Kidney (tissue), 14 donors: Measurements from ENCODE around the gene SBNO2. TPM values are rescaled to one million over a fixed set of nuclear protein-coding genes. Genes with fewer than 3 reads are reported as not detected.

Experiments used
- DNase-seq, 5 donors: peaks; one replicate each; pipeline ENCODE4 v3.0.0-alpha.2; 2013 to 2020
- FAIRE-seq: peaks from 2 replicates; lab custom pipeline; 2012; peaks lifted over from hg19 to GRCh38; lab: Jason Lieb, UNC
- H3K27ac ChIP-seq, 2 donors: one replicate each; pipeline ENCODE4 v1.7.0; 2013; ENCODE audit warnings: low read depth in 2 of 2, low read length in 2 of 2, inconsistent platforms in 1 of 2
- H3K27me3 ChIP-seq: one replicate; pipeline ENCODE4 v1.7.1; 2013; ENCODE audit warnings: low read length, inconsistent platforms; ENCODE audit not compliant: control insufficient read depth, insufficient read depth
- H3K36me3 ChIP-seq, 3 donors: one replicate each; pipeline versions ENCODE4 v1.7.0 to v1.7.1; 2013; ENCODE audit warnings: low read length in 3 of 3, control low read depth in 1 of 3, inconsistent platforms in 1 of 3; ENCODE audit not compliant: insufficient read depth in 3 of 3, control insufficient read depth in 2 of 3
- H3K4me1 ChIP-seq, 3 donors: one replicate each; pipeline versions ENCODE4 v1.7.0 to v1.7.1; 2013; ENCODE audit warnings: low read length in 3 of 3, inconsistent platforms in 1 of 3, low read depth in 1 of 3; ENCODE audit not compliant: control insufficient read depth in 2 of 3, insufficient read depth in 2 of 3
- H3K4me3 ChIP-seq, 3 donors: one replicate each; pipeline versions ENCODE4 v1.7.0 to v1.8.1; 2013; ENCODE audit warnings: low read length in 3 of 3, control low read depth in 1 of 3, inconsistent platforms in 1 of 3
- H3K9ac ChIP-seq, 3 donors: one replicate each; pipeline versions ENCODE4 v1.7.0 to v1.7.1; 2013; ENCODE audit warnings: low read length in 3 of 3, control low read depth in 1 of 3, inconsistent platforms in 1 of 3
- H3K9me3 ChIP-seq, 3 donors: one replicate each; pipeline versions ENCODE4 v1.7.0 to v1.7.1; 2013; ENCODE audit warnings: low read length in 3 of 3, control low read depth in 1 of 3, inconsistent platforms in 1 of 3; ENCODE audit not compliant: control insufficient read depth in 2 of 3, insufficient read depth in 1 of 3
- intact Hi-C: fragments of 100-400 bp; cut with DNase I; formaldehyde crosslinking; loops from one replicate; pipeline ENCODE4 v1.11.1; 2022
- polyA plus RNA-seq: library from polyadenylated mRNA; stranded (reverse); fragments of 350-450 nt; fragmentation: Illumina TruSeq; extraction: RNeasy Lipid Tissue Mini Kit (QIAGEN cat#74804); gene quantifications from one replicate; pipeline ENCODE4 v1.2.3, GENCODE V29; 2014; ENCODE audit warnings: low read depth, low replicate concordance; ENCODE audit not compliant: insufficient read depth
- total RNA-seq: library from RNA; stranded (reverse); fragmentation: NEBNext Ultra II Directional; extraction: Animal tissue kit (Norgen Biotek cat#: 25700); gene quantifications from one replicate; pipeline ENCODE4 v1.2.1, GENCODE V29; 2021
- TF ChIP-seq, protein P1 (sequence below): IDR thresholded peaks from 3 replicates; pipeline ENCODE4 v1.5.1; 2012; ENCODE audit warnings: mild to moderate bottlenecking, moderate library complexity, borderline replicate concordance; ENCODE audit not compliant: insufficient read depth; ENCODE audit errors: extremely low read depth
- donor health status: control.
- donor health status: control.
- donor health status: control.
- donor health status: control.
- donor health status: control.
- donor health status: DM: yes; HTN: yes; CAD: no.
- donor health status: Normal renal cell carcinoma (clear cell type).

Gene SBNO2
- total and polyA plus RNA-seq, 2 donors from 2014 or later: 12.2 to 156 TPM

GRCh38 chr19:1214299-1214861, 40.3 kb upstream of the SBNO2 start:
- Histone ChIP-seq H3K9me3 (no peaks in the 10 kb centered on the region), H3K4me1 (peaks cover 0 to 55% (median 27%) of the 10 kb centered on the region in 3 donors), H3K36me3 (peaks cover 0 to 3% (median 3%) of the 10 kb centered on the region in 3 donors), H3K27me3 (no peaks in the 10 kb centered on the region), H3K9ac (peak overlapping the region in 1 of 3 donors; percentile 53), H3K4me3 (no peak overlapping the region), H3K27ac (peak overlapping the region; percentile 86 to 90)
- TF ChIP-seq, protein P1, sequence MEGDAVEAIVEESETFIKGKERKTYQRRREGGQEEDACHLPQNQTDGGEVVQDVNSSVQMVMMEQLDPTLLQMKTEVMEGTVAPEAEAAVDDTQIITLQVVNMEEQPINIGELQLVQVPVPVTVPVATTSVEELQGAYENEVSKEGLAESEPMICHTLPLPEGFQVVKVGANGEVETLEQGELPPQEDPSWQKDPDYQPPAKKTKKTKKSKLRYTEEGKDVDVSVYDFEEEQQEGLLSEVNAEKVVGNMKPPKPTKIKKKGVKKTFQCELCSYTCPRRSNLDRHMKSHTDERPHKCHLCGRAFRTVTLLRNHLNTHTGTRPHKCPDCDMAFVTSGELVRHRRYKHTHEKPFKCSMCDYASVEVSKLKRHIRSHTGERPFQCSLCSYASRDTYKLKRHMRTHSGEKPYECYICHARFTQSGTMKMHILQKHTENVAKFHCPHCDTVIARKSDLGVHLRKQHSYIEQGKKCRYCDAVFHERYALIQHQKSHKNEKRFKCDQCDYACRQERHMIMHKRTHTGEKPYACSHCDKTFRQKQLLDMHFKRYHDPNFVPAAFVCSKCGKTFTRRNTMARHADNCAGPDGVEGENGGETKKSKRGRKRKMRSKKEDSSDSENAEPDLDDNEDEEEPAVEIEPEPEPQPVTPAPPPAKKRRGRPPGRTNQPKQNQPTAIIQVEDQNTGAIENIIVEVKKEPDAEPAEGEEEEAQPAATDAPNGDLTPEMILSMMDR: no peak
- FAIRE-seq (no peak), DNase-seq (peak in 1 of 5 donors; percentile 72)
- intact Hi-C loops: no loop called here

GRCh38 chr19:1213391-1214286, 39.6 kb upstream of the SBNO2 start:
- DNase-seq: peak in 4 of 5 donors; percentile 54 to 87 (median 64)

DNA sequence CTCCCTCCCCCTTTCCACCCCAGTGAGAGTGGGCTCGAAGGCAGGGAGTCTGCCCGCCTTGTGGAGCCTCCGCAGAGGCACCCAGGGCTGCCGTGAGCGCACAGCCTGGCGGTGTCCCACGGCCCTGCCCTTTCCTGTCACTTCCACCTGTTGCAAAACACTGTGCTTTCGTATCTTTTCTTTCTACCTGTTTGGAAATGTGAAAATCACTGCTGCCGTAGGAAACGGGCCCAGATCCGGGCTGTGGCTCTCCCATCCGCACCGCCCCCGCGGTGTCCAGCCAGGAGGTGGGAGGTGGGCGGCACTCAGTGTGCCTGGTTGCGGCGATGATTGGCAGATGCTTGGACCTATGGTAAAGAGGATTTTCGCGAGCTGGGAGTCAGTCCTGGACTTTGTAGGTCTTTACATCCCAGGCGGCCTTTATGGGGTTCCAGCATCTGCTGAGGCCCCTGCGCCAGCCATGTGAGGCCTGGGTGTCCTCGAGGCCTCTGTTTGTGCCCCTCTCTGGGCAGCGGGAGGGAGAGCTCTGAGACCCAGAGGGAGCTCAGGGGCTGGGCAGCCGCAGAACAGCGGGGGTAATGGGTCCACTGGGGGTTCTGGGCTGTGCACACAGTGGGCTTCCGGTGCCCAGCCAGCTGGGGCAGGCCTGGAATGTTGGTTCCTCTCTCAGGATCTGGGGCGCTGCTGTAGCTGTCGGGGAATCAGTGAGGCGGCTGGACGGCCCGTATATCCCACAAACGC, 37.6 kb upstream of the SBNO2 start:
- TF ChIP-seq, protein P1: no peak
- peak; percentile 62 to 83 (median 67) for DNase-seq
- H3K4me1 ChIP-seq: peaks cover 0 to 54% (median 22%) of the 10 kb centered on the region in 3 donors
- H3K27me3 ChIP-seq: no peaks in the 10 kb centered on the region
- intact Hi-C loops: no loop called here
- H3K36me3 ChIP-seq: peaks cover 0 to 3% (median under 1%) of the 10 kb centered on the region in 3 donors
- H3K9me3 ChIP-seq: no peaks in the 10 kb centered on the region
- no peak overlapping the region for H3K27ac ChIP-seq
- H3K9ac ChIP-seq: peak overlapping the region in 1 of 3 donors; percentile 19
- FAIRE-seq: no peak
- H3K4me3 ChIP-seq: no peak overlapping the region

More at GRCh38 chr19:1213391-1214286, 39.6 kb upstream of the SBNO2 start:
- Histone ChIP-seq H3K4me3 (no peak overlapping the region), H3K9ac (peak overlapping the region in 2 of 3 donors; percentile 22 to 53), H3K4me1 (peaks cover 0 to 56% (median 26%) of the 10 kb centered on the region in 3 donors), H3K36me3 (peaks cover 0 to 3% (median 3%) of the 10 kb centered on the region in 3 donors), H3K27ac (peak overlapping the region; percentile 86 to 90), H3K27me3 (no peaks in the 10 kb centered on the region), H3K9me3 (no peaks in the 10 kb centered on the region)
- TF ChIP-seq, protein P1: no peak
- no peak for FAIRE-seq
- intact Hi-C loops: no loop called here
